Measurements from ENCODE around the gene CSK. TPM values are rescaled to one million over a fixed set of nuclear protein-coding genes. Genes with fewer than 3 reads are reported as not detected.

The CSK gene
- polyA plus RNA-seq, 4 donors = 39.4 to 48.3 (median 42.7) TPM

GRCh38 chr15:74799856-74800558 is 18.1 kb downstream of the CSK start:
- DNase-seq (ENCODE audit: low read depth in 4 of 4, low spot score in 3 of 4) = no peak

- no peak for DNase-seq (ENCODE audit: low read depth in 4 of 4, low spot score in 3 of 4)
These were observed 18.7 kb downstream of the CSK start for GRCh38 chr15:74800559-74801094.

DNA sequence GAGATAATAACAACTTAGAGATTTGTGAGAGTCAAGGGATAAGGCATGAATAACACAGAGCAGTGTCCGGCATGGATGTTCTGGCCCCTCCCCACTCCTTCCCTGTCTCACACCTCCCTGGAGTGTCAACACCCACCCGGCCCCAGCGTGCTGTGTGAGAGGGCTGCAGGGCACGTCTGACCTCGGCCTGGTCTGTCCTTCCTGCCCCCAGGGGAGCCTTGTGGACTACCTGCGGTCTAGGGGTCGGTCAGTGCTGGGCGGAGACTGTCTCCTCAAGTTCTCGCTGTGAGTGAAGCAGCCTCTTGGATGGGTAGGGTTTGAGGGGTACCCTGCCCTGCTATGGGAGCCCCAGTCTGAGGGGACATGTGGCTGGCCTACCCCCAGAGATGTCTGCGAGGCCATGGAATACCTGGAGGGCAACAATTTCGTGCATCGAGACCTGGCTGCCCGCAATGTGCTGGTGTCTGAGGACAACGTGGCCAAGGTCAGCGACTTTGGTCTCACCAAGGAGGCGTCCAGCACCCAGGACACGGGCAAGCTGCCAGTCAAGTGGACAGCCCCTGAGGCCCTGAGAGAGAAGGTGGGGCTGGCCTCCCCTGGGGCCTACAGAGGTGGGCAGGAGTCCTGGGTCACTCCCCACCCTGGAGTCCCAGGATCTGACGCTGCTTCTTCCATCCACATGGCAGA is 19.6 kb downstream of the CSK start:
- no peak for DNase-seq (ENCODE audit: low read depth in 4 of 4, low spot score in 3 of 4)

DNA sequence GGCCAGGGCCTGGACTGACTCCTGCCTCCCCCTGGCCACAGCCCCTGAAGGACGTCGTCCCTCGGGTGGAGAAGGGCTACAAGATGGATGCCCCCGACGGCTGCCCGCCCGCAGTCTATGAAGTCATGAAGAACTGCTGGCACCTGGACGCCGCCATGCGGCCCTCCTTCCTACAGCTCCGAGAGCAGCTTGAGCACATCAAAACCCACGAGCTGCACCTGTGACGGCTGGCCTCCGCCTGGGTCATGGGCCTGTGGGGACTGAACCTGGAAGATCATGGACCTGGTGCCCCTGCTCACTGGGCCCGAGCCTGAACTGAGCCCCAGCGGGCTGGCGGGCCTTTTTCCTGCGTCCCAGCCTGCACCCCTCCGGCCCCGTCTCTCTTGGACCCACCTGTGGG is 20.4 kb downstream of the CSK start:
- DNase-seq (ENCODE audit: low read depth in 4 of 4, low spot score in 3 of 4) = no peak

GRCh38 chr15:74802862-74803447 is 21.1 kb downstream of the CSK start:
- DNase-seq (ENCODE audit: low read depth in 4 of 4, low spot score in 3 of 4) = no peak

GRCh38 chr15:74804935-74805334 is 23.1 kb downstream of the CSK start:
- no peak for DNase-seq (ENCODE audit: low read depth in 4 of 4, low spot score in 3 of 4)

- no peak for DNase-seq (ENCODE audit: low read depth in 4 of 4, low spot score in 3 of 4)
These were observed 25.4 kb downstream of the CSK start for GRCh38 chr15:74807282-74807681.

DNA sequence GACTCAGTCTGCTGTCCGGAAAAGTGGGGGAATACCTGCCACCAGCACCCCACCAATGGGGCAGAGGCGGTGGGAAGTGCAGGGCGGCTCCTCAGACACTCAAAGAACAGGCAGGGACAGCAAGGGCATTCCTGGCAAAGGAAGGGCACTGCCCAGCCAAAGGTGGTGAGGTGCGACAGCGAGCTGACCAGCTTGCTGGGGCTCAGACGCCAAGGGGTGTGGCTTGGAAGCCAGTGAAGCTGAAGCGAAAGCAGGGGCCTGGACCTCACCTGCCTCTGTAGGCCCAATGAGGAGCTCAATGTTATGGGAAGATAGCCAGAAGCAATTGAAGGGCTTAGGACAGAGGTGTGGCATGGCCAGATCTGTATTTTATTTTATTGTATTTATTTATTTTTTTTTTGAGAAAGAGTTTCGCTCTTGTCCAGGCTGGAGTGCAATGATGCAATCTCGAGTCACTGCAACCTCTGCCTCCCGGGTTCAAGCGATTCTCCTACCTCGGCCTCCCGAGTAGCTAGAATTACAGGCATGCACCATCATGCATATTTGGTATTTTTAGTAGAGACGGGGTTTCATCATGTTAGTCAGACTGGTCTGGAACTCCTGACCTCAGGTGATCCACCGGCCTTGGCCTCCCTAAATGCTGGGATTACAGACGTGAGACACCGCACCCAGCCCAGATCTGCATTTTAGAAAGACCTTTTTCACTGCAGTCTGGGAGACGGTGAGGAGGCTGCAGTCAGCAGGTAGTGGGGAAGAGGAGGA is 26.4 kb downstream of the CSK start:
- DNase-seq (ENCODE audit: low read depth in 4 of 4, low spot score in 3 of 4) = no peak

GRCh38 chr15:74808840-74809229 is 27.0 kb downstream of the CSK start:
- DNase-seq (ENCODE audit: low read depth in 4 of 4, low spot score in 3 of 4) = no peak

DNA sequence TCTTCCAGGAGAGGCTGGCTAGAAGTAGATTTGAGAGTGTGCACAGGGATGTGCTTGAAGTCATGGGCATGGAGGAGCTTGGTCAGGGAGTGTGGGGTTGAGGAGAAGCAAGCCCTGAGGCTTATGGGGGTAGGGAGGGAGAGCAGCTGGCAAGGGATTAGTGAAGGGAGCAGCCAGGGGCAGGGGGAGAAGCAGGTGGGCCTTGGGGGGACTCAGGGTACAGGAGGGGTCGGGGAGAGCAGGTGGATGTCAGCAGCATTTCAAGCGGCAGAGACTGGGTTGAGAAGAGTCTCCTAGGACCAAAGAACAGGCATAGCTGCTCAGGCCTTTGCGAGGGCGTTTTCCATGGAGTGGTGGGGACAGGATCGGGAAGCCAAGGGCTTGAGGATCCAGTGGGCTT is 27.4 kb downstream of the CSK start:
- DNase-seq (ENCODE audit: low read depth in 4 of 4, low spot score in 3 of 4) = no peak

DNA sequence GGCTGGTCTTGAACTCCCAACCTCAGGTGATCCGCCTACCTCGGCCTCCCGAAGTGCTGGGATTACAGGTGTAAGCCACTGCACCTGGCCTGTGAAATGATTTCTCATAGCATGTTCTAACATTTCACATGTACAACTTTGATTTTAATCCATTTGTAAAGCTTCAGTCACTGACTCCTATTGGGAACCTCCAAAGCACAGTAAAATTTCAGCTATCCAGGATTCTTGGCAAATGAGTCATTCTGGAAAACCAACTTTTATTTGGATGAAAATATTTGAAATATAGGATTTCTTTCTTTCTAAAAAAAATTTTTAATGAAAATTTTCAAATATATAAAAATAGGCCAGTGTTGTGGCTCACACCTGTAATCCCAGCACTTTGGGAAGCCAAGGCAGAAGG is 28.1 kb downstream of the CSK start:
- DNase-seq (ENCODE audit: low read depth in 4 of 4, low spot score in 3 of 4) = no peak

GRCh38 chr15:74812533-74812932 is 30.7 kb downstream of the CSK start, which contains the start of gene LMAN1L:
Gene LMAN1L, plus strand, starts transcription at chr15:74812835. Its CDS starts 20 bp downstream, at chr15:74812855.
- no peak for DNase-seq (ENCODE audit: low read depth in 4 of 4, low spot score in 3 of 4)

- no peak for DNase-seq (ENCODE audit: low read depth in 4 of 4, low spot score in 3 of 4)
These were observed 33.4 kb downstream of the CSK start for GRCh38 chr15:74815121-74815934.

GRCh38 chr15:74815961-74816360 is 34.1 kb downstream of the CSK start:
- no peak for DNase-seq (ENCODE audit: low read depth in 4 of 4, low spot score in 3 of 4)

GRCh38 chr15:74816624-74817369 is 34.9 kb downstream of the CSK start:
- no peak for DNase-seq (ENCODE audit: low read depth in 4 of 4, low spot score in 3 of 4)

- DNase-seq (ENCODE audit: low read depth in 4 of 4, low spot score in 3 of 4) = no peak
These were observed 35.5 kb downstream of the CSK start for GRCh38 chr15:74817370-74817737.

DNA sequence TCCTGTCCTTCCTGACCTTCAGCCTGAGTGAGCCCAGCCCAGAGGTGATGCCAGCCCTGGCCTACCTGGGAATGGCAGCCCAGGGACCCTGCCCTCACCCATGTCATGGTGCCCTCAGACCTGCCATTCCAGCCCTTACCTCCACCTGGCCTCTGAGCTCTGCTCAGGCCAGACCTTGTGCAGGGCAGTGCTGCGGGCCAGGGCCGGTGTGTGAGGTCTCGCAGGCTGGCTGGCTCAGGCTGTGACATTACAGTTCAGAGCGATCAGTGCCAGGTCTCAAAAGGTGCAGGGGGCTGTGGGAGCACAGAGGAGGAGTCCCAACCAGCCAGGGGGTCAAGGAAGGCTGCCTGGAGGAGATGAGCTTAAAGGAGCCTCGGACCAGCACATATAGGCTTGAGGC is 38.2 kb downstream of the CSK start:
- DNase-seq (ENCODE audit: low read depth in 4 of 4, low spot score in 3 of 4) = no peak

- DNase-seq (ENCODE audit: low read depth in 4 of 4, low spot score in 3 of 4) = no peak
These were observed 39.4 kb downstream of the CSK start for GRCh38 chr15:74821091-74821789.

GRCh38 chr15:74821790-74822158 is 39.9 kb downstream of the CSK start:
- no peak for DNase-seq (ENCODE audit: low read depth in 4 of 4, low spot score in 3 of 4)
